ENCODE data around the gene ITPR2. TPM values are rescaled to one million over a fixed set of nuclear protein-coding genes. Genes with fewer than 3 reads are reported as not detected.
A peak's percentile ranks its signal among the peaks of the same experiment; 100 is the strongest.

The ITPR2 gene
- total and polyA plus RNA-seq, 2 of the 13 experiments (the other 11 are each of a cell fraction or from before 2014, with no cell fraction given) = 31.9 to 81.9 TPM

DNA sequence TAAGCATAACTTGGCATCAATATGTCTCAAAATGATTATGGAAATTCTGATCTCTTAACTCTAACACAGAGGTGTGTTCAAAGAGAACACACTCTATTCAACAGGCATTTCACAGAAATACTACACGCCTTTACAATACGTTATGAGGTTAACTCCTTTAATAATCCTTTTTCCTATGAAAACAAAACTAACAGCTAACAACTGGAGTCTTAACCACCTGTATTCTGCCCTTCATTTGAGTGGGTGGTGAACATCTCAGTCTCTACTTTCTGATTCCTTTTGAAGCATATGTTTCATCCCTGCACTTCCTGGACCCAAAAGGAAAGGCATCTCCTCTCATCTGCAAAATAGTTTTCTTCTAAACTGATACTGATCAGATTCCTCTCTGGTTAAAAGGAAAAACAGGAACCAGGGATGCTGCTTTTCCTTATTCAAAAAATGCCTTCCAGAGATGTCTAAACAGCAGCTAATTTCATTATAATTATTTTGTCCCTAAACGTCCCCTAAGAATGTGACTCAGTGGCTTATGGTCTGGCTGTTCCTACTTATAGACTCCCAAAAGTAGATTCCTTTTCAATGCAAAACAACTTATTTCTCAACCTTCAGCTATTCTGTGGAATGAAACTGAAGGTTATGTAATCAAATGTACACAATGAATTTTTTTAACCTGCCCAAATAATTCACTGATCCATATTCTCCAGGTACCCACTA is 24.1 kb downstream of the ITPR2 start:
- H2AFZ ChIP-seq (ENCODE audit: low read length) = no peak overlapping the region
- H4K20me1 ChIP-seq (ENCODE audit: insufficient read depth, low read length) = peaks cover 23% of the 10 kb centered on the region; the same call in 1 of the 2 replicates
- CTCF ChIA-PET (ENCODE audit: low intra/inter-chr PET ratio, low total read pairs) = no interaction called here
- ATAC-seq (no peak), FAIRE-seq (no peak), DNase-seq (ENCODE audit: low spot score) (no peak)
- 91% methylated on average over 3 of the region's 3 CpGs for WGBS (ENCODE audit: low lambda C conversion rate)
- TF ChIP-seq CHD4 (IDR thresholded peaks at IDR 0.05; ENCODE audit: borderline replicate concordance, low read length) (no peak), DNMT1 (CRISPR knock-in tag; IDR thresholded peaks at IDR 0.05) (no peak), CEBPB (IDR thresholded peaks at IDR 0.05; ENCODE audit: borderline replicate concordance, low read depth, low read length) (0 out of 2 replicates have a peak, but pooled peaks have one; percentile 11), SOX13 (IDR thresholded peaks at IDR 0.05) (no peak), SOX13 (CRISPR knock-in tag; conservative IDR thresholded peaks at IDR 0.05 in 1 of 2, IDR thresholded peaks at IDR 0.05 in 1 of 2) (0 out of 4 replicates have a peak, but pooled peaks of 1 of the 2 experiments have one; percentile 4), FOXA3 (CRISPR knock-in tag; IDR thresholded peaks at IDR 0.05) (peak; percentile 37; the same call in 1 of the 2 replicates), THAP11 (CRISPR knock-in tag; IDR thresholded peaks at IDR 0.05) (no peak), FOXK2 (IDR thresholded peaks at IDR 0.05) (no peak), CEBPG (CRISPR knock-in tag; IDR thresholded peaks at IDR 0.05) (0 out of 2 replicates have a peak, but pooled peaks have one; percentile 17), SP2 (CRISPR knock-in tag; IDR thresholded peaks at IDR 0.05) (no peak), ZFP90 (CRISPR knock-in tag; IDR thresholded peaks at IDR 0.05; ENCODE audit: borderline replicate concordance) (no peak), PLRG1 (conservative IDR thresholded peaks at IDR 0.05) (no peak)
- TF ChIP-seq, protein P1, sequence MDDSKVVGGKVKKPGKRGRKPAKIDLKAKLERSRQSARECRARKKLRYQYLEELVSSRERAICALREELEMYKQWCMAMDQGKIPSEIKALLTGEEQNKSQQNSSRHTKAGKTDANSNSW (CRISPR knock-in tag; IDR thresholded peaks at IDR 0.05; ENCODE audit: borderline replicate concordance) = no peak
- TF ChIP-seq, protein P2, sequence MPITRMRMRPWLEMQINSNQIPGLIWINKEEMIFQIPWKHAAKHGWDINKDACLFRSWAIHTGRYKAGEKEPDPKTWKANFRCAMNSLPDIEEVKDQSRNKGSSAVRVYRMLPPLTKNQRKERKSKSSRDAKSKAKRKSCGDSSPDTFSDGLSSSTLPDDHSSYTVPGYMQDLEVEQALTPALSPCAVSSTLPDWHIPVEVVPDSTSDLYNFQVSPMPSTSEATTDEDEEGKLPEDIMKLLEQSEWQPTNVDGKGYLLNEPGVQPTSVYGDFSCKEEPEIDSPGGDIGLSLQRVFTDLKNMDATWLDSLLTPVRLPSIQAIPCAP (CRISPR knock-in tag; IDR thresholded peaks at IDR 0.05; ENCODE audit: low read depth) = no peak
- H3K27me3 ChIP-seq (ENCODE audit: control insufficient read depth in 1 of 2, insufficient read depth in 2 of 2, low read length in 2 of 2) = no peaks in the 10 kb centered on the region
- in situ Hi-C loops (cut with HindIII; ENCODE audit: extremely low pct_ligation_motif_present, low pct_unique_long_range_greater_than_20kb) (no loop called here), intact Hi-C loops (cut with micrococcal nuclease; ENCODE audit: unreplicated experiment) (no loop called here)
- peaks cover 81% of the 10 kb centered on the region for H3K79me2 ChIP-seq (ENCODE audit: insufficient read depth, low read length)
- H3K9me3 ChIP-seq (ENCODE audit: low read length) = no peaks in the 10 kb centered on the region
- POLR2A ChIA-PET = interaction anchor here (1.0 kb wide), 1 partner anchor 24 kb away, joined by 5 read pairs; the partner anchor contains the start of gene ITPR2
- BruUV-seq (replicated peaks) = no TSS peak
- peaks cover 3 to 24% of the 10 kb centered on the region in 2 experiments for H3K36me3 ChIP-seq (replicated peaks in 1 of 2; ENCODE audit: control insufficient read depth in 1 of 2, insufficient read depth in 2 of 2, low read length in 2 of 2)
- no peak overlapping the region for H3K9ac ChIP-seq (ENCODE audit: insufficient read depth, low read depth, low read length)
- no peak overlapping the region for H3K4me2 ChIP-seq (ENCODE audit: low read depth, low read length)
- peaks cover 55% of the 10 kb centered on the region for H3K4me1 ChIP-seq (ENCODE audit: insufficient read depth, low read length)
- H3K4me3 ChIP-seq (replicated peaks in 1 of 3; ENCODE audit: insufficient read depth in 1 of 3, low read depth in 2 of 3, low read length in 3 of 3) = no peak overlapping the region
- H3K27ac ChIP-seq (ENCODE audit: extremely low read length, insufficient read depth, low read length) = no peak overlapping the region
